Common myeloid progenitor, CD34-positive (primary cell): ENCODE results near the gene LAMB2. TPM values are rescaled to one million over a fixed set of nuclear protein-coding genes. Genes with fewer than 3 reads are reported as not detected.
A peak's percentile ranks its signal among the peaks of the same experiment; 100 is the strongest.

Source experiments
- CTCF ChIA-PET: fragments of 350-600 bp; sonication (Branson Sonifier 250); formaldehyde crosslinking; loops from one replicate; lab custom pipeline; 2021; ENCODE audit warnings: antibody characterized with exemption; lab: Charles Lee
- POLR2A ChIA-PET: fragments of 350-600 bp; sonication (Branson Sonifier 250); formaldehyde crosslinking; loops from one replicate; lab custom pipeline; 2021; ENCODE audit warnings: antibody characterized with exemption; lab: Charles Lee
- DNase-seq, 3 donors: peaks; one replicate each; pipeline versions ENCODE4 v3.0.0 to v3.0.0-alpha.2; 2013
- H3K27ac ChIP-seq, 2 experiments: 1 replicate in 1 of 2; 2 replicates in 1 of 2; pipeline ENCODE4 v1.7.0; 2013; ENCODE audit warnings: inconsistent platforms in 2 of 2, low read length in 2 of 2, mild to moderate bottlenecking in 2 of 2, low read depth in 1 of 2, moderate library complexity in 1 of 2; ENCODE audit not compliant: severe bottlenecking in 2 of 2, insufficient read depth in 1 of 2, poor library complexity in 1 of 2
- H3K27me3 ChIP-seq, 5 experiments: replicated peaks in 2 of 5; 1 replicate in 3 of 5; 2 replicates in 2 of 5; pipeline versions ENCODE4 v1.6.1 to v1.7.0; 2013; ENCODE audit warnings: low read length in 4 of 5, mild to moderate bottlenecking in 2 of 5, moderate library complexity in 2 of 5, inconsistent platforms in 1 of 5; ENCODE audit not compliant: insufficient read depth in 5 of 5, control insufficient read depth in 4 of 5
- H3K36me3 ChIP-seq, 4 experiments: 1 replicate in 2 of 4; 2 replicates in 2 of 4; pipeline versions ENCODE4 v1.6.1 to v1.7.0; 2013; ENCODE audit warnings: low read length in 3 of 4, control low read depth in 1 of 4, mild to moderate bottlenecking in 1 of 4; ENCODE audit not compliant: control insufficient read depth in 4 of 4, insufficient read depth in 4 of 4
- H3K4me1 ChIP-seq, 4 experiments: 1 replicate in 3 of 4; 2 replicates in 1 of 4; pipeline versions ENCODE4 v1.6.1 to v1.7.1; 2013; ENCODE audit warnings: low read length in 3 of 4, mild to moderate bottlenecking in 3 of 4, control low read depth in 1 of 4, inconsistent platforms in 1 of 4, moderate library complexity in 1 of 4; ENCODE audit not compliant: control insufficient read depth in 4 of 4, insufficient read depth in 4 of 4; ENCODE audit errors: control extremely low read depth in 1 of 4
- H3K4me3 ChIP-seq, 7 experiments: 1 replicate in 4 of 7; 2 replicates in 3 of 7; pipeline versions ENCODE4 v1.5.1 to v1.7.0; 2013; ENCODE audit warnings: mild to moderate bottlenecking in 7 of 7, low read length in 6 of 7, moderate library complexity in 6 of 7, inconsistent platforms in 2 of 7, low read depth in 2 of 7, control low read depth in 1 of 7; ENCODE audit not compliant: insufficient read depth in 4 of 7, control insufficient read depth in 1 of 7; ENCODE audit errors: extremely low read depth in 1 of 7
- H3K9me3 ChIP-seq, 5 experiments: 1 replicate in 4 of 5; 2 replicates in 1 of 5; pipeline versions ENCODE4 v1.6.1 to v1.7.1; 2013; ENCODE audit warnings: low read length in 4 of 5, mild to moderate bottlenecking in 2 of 5, inconsistent platforms in 1 of 5, low read depth in 1 of 5, moderate library complexity in 1 of 5; ENCODE audit not compliant: control insufficient read depth in 4 of 5, insufficient read depth in 2 of 5; ENCODE audit errors: control extremely low read depth in 1 of 5
- WGBS: methylation state at CpG from one replicate; pipeline ENCODE4 v1.1.5; 2013; ENCODE audit not compliant: insufficient coverage; 5-methylcytosine and 5-hydroxymethylcytosine counted together
- polyA plus RNA-seq: library from polyadenylated mRNA; unstranded; fragments of 120-200 nt; gene quantifications from one replicate; pipeline ENCODE4 v1.2.1, GENCODE V29; 2013

LAMB2 gene
- 30.7 TPM for polyA plus RNA-seq

DNA sequence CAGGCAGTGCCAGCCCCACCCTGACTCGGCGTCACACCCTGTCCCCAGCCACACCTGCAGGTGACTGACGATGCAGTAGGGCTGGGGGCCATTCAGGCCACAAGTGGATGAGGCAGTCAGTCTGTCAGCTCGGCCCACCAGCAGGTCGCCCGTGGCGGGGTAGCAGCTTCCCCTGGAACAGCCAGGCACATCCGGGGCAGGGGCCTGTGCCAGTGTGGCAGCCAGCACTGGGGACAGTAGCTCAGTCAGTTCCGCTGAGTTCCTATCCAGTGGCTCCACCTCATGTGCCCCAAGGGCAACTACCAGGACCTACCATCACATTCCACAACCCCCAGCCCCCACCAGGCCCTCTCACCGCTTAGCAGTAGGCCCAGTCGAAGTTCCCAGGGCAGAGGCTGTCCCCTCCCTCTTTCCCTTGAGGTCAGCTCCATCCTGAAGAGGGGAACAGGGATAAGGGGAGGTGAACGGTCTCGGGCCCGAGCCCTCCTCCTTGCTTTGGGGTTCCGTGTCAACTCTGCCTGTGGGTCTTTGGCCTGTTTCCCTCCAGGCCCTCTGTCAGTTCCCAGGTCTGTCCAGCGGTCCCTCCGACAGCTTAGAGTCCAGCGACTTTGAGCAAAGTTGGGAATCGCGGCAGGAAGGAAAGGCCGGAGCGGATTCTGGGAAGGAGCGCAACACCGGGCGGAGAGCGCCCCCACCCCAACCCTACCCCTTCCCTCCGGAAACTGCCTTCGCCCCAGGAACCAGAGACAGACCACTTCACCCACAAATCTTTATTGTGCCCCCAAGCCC is at the start of gene LAMB2:
Gene LAMB2, minus strand, starts transcription at position 614 of the 789 bp plus-strand sequence. Its CDS starts 183 bp downstream, at position 431.
- POLR2A ChIA-PET: interaction anchor here (0.6 to 1.7 kb wide), 3 partner anchors 12 to 305 kb away, joined by 3 to 11 read pairs (median 5); partner anchors contain the start of genes QRICH1 and USP19
- Histone ChIP-seq H3K36me3 (peaks cover 0 to 3% (median 0%) of the 10 kb centered on the region in 4 experiments), H3K4me3 (peak within 1 kb of the TSS; percentile 25 to 77 (median 55)), H3K27me3 (no peaks in the 10 kb centered on the region), H3K9me3 (no peaks in the 10 kb centered on the region), H3K4me1 (peaks cover 5 to 25% (median 18%) of the 10 kb centered on the region in 4 experiments), H3K27ac (peak within 1 kb of the TSS; percentile 33 to 77)
- WGBS: 40% methylated on average over 15 of the region's 28 CpGs
- DNase-seq: peak; percentile 76 to 88 (median 83)
- CTCF ChIA-PET: interaction anchor here (0.6 to 4.7 kb wide), 12 partner anchors 11 to 145 kb away, joined by 3 to 35 read pairs (median 4); partner anchors contain the start of genes KLHDC8B, QRICH1 and USP19

DNA sequence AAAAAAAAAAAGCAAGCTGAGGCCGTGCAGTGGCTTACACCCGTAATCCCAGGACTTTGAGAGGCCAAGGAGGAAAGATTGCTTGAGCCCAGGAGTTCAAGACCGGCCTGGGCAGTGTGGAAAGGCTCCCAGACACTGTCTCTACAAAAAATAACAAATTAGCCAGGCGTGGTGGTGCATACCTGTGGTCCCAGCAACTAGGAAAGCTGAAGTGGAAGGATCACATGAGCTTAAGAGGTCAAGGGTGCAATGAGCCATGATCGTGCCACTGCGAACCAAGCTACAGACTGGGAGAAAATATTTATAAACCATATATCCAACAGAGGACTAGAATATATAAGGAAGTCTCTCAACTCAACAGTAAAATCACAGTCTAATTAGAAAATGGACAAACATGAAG is 48.5 kb upstream of the LAMB2 start:
- no peaks in the 10 kb centered on the region for H3K9me3 ChIP-seq
- DNase-seq: no peak
- no peaks in the 10 kb centered on the region for H3K27me3 ChIP-seq
- H3K4me1 ChIP-seq: no peaks in the 10 kb centered on the region
- no peak overlapping the region for H3K4me3 ChIP-seq
- POLR2A ChIA-PET: no interaction called here
- CTCF ChIA-PET: interaction anchor here (2.2 kb wide), 1 partner anchor 10 kb away, joined by 9 read pairs; the partner anchor contains the start of gene KLHDC8B
- 67% methylated on average over 3 of the region's 6 CpGs for WGBS
- H3K27ac ChIP-seq: no peak overlapping the region
- H3K36me3 ChIP-seq: peaks cover 0 to under 1% (median 0%) of the 10 kb centered on the region in 4 experiments

DNA sequence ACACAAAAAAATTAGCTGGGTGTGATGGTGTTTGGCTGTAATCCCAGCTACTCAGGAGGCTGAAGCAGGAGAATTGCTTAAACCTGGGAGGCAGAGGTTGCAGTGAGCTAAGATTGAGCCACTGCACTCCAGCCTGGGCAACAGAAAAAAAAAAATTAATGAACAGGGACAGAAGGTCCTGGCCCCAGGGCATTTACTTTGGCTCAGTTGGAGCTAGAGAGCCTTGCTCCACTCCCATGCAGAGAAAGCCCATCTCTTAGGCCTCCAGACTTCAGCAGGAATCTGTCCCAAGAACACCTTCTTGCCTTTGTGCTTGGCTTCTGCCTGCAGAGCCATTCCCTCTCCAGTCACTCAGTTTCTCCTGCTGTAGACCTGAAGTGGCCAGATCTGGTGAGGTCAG is 47.3 kb upstream of the LAMB2 start:
- Histone ChIP-seq H3K36me3 (peaks cover 0 to 12% (median 0%) of the 10 kb centered on the region in 4 experiments), H3K4me3 (no peak overlapping the region), H3K9me3 (no peaks in the 10 kb centered on the region), H3K27me3 (no peaks in the 10 kb centered on the region), H3K4me1 (no peaks in the 10 kb centered on the region), H3K27ac (no peak overlapping the region)
- ChIA-PET POLR2A (no interaction called here), CTCF (interaction anchor here (2.2 kb wide), 1 partner anchor 9 kb away, joined by 9 read pairs; the partner anchor contains the start of gene KLHDC8B)
- no peak for DNase-seq

DNA sequence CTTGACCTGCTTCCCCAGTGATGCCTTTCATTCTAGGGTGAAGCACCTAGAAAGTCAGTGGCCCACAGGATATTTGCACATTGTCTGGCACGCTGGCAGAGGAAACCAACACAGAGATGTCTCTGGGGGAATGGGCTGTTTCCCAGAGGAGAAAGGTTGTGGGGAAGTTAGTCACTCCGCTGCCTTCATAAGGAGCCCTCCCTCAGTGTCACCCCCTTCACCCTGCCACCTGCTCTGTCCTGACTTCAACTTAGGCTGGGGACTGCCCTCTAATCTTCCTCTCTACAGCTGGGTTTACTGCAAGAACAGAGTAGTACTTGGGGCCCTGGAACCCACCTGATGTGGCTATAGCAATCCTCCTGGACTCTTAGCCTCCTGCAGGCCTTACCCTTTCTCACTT is 44.2 kb upstream of the LAMB2 start:
- CTCF ChIA-PET: no interaction called here

DNA sequence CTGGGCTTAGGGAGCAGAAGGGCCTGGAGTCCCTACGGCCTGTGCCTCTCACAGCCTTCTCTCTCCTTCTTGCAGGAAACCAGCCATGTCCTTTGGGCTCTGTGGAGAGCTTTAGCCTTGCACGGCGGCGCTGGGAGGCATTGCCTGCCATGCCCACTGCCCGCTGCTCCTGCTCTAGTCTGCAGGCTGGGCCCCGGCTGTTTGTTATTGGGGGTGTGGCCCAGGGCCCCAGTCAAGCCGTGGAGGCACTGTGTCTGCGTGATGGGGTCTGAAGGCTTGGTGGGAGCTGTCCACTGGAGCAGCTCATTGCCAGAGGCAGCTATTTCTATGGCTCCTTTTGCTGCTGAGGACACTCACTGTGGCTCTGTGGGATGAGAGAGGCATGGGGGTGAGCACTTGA is 42.7 kb upstream of the LAMB2 start:
- no peak for DNase-seq
- CTCF ChIA-PET: interaction anchor here (0.6 kb wide), 1 partner anchor 254 kb away, joined by 3 read pairs; the partner anchor contains the start of gene NICN1
- H3K27me3 ChIP-seq: no peaks in the 10 kb centered on the region
- WGBS: 94% methylated on average over 8 of the region's 8 CpGs
- no peaks in the 10 kb centered on the region for H3K9me3 ChIP-seq
- H3K4me1 ChIP-seq: peaks cover 0 to 41% (median 31%) of the 10 kb centered on the region in 4 experiments
- H3K36me3 ChIP-seq: peaks cover 0 to 20% (median 8%) of the 10 kb centered on the region in 4 experiments
- H3K27ac ChIP-seq: no peak overlapping the region
- no peak overlapping the region for H3K4me3 ChIP-seq
- POLR2A ChIA-PET: interaction anchor here (0.6 kb wide), 1 partner anchor 12 kb away, joined by 3 read pairs; no protein-coding TSS in a partner anchor

More for the DNA sequence above, 44.2 kb upstream of the LAMB2 start:
- WGBS: 100% methylated on average over 2 of the region's 2 CpGs
- no peak for DNase-seq
- Histone ChIP-seq H3K27me3 (no peaks in the 10 kb centered on the region), H3K4me1 (peaks cover 0 to 25% (median 18%) of the 10 kb centered on the region in 4 experiments), H3K4me3 (no peak overlapping the region), H3K36me3 (peaks cover 0 to 20% (median 8%) of the 10 kb centered on the region in 4 experiments), H3K27ac (no peak overlapping the region), H3K9me3 (no peaks in the 10 kb centered on the region)
- POLR2A ChIA-PET: no interaction called here

DNA sequence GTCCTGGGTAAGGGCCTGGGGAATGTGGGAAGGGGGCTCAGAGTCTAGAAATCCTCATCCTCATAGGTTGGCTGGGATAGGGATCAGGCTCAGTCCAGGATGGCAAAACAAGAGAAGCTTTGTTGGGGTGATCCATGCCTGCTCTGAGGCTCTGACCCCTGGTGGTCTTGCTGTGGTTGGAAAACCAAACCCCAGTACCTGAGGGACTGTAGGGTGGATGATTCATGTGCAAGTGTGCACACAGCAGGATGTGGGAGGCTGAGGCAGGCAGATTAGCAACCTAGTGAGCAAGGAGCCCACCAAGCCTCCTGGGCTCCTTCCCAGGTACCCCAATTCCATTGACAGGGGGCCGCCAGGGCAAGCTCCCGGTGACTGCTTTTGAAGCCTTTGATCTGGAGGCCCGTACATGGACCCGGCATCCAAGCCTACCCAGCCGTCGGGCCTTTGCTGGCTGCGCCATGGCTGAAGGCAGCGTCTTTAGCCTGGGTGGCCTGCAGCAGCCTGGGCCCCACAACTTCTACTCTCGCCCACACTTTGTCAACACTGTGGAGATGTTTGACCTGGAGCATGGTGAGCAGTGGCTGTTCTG is 41.6 kb upstream of the LAMB2 start:
- no peak for DNase-seq
- no peaks in the 10 kb centered on the region for H3K9me3 ChIP-seq
- H3K36me3 ChIP-seq: peaks cover 0 to 20% (median 8%) of the 10 kb centered on the region in 4 experiments
- POLR2A ChIA-PET: no interaction called here
- CTCF ChIA-PET: no interaction called here
- no peak overlapping the region for H3K27ac ChIP-seq
- H3K4me1 ChIP-seq: peaks cover 0 to 43% (median 32%) of the 10 kb centered on the region in 4 experiments
- 97% methylated on average over 9 of the region's 9 CpGs for WGBS
- H3K27me3 ChIP-seq: no peaks in the 10 kb centered on the region
- no peak overlapping the region for H3K4me3 ChIP-seq
